Liver (tissue), 9 donors: ENCODE results near the gene NR6A1. TPM values are rescaled to one million over a fixed set of nuclear protein-coding genes. Genes with fewer than 3 reads are reported as not detected.

Experiments
- DNase-seq: peaks from one replicate; pipeline ENCODE4 v3.0.0-alpha.2; 2017; ENCODE audit warnings: low spot score
- H3K27ac ChIP-seq, 2 donors: one replicate each; pipeline ENCODE4 v1.7.0; 2013; ENCODE audit warnings: inconsistent platforms in 2 of 2, low read length in 2 of 2, control low read depth in 1 of 2, low read depth in 1 of 2, mild to moderate bottlenecking in 1 of 2
- H3K27me3 ChIP-seq, 4 donors: one replicate each; pipeline versions ENCODE4 v1.6.1 to v1.7.0; 2013; ENCODE audit warnings: low read length in 3 of 4, inconsistent platforms in 1 of 4, mild to moderate bottlenecking in 1 of 4, moderate library complexity in 1 of 4; ENCODE audit not compliant: control insufficient read depth in 4 of 4, insufficient read depth in 4 of 4
- H3K36me3 ChIP-seq, 4 donors: one replicate each; pipeline versions ENCODE4 v1.6.1 to v1.7.0; 2013; ENCODE audit warnings: low read length in 3 of 4, mild to moderate bottlenecking in 3 of 4, low read depth in 1 of 4, moderate library complexity in 1 of 4; ENCODE audit not compliant: control insufficient read depth in 4 of 4, insufficient read depth in 3 of 4
- H3K4me1 ChIP-seq, 4 donors: one replicate each; pipeline versions ENCODE4 v1.6.1 to v1.7.0; 2013; ENCODE audit warnings: low read length in 3 of 4, mild to moderate bottlenecking in 3 of 4, moderate library complexity in 1 of 4; ENCODE audit not compliant: control insufficient read depth in 4 of 4, insufficient read depth in 4 of 4
- H3K4me3 ChIP-seq, 3 donors: one replicate each; pipeline versions ENCODE4 v1.6.1 to v1.7.0; 2013; ENCODE audit warnings: low read length in 3 of 3, control low read depth in 1 of 3, low read depth in 1 of 3, mild to moderate bottlenecking in 1 of 3
- H3K9ac ChIP-seq, 2 donors: one replicate each; pipeline ENCODE4 v1.7.0; 2013; ENCODE audit warnings: low read length in 2 of 2, mild to moderate bottlenecking in 2 of 2, moderate library complexity in 2 of 2, control low read depth in 1 of 2, low read depth in 1 of 2
- H3K9me3 ChIP-seq, 4 donors: one replicate each; pipeline versions ENCODE4 v1.6.1 to v1.7.0; 2013; ENCODE audit warnings: low read length in 3 of 4; ENCODE audit not compliant: control insufficient read depth in 4 of 4
- ATF3 ChIP-seq: IDR thresholded peaks from 2 replicates; pipeline ENCODE4 v1.6.1; 2016; ENCODE audit warnings: antibody characterized with exemption
- CTCF ChIP-seq: fragments of 150-350 bp; IDR thresholded peaks from 2 replicates; pipeline ENCODE4 v1.5.1; 2017; ENCODE audit warnings: improper control_type of control experiment, low read depth, low read length; ENCODE audit not compliant: missing input control
- EGR1 ChIP-seq, 2 donors: IDR thresholded peaks; 2 replicates each; pipeline ENCODE4 v1.6.1; 2016 to 2018; ENCODE audit warnings: antibody characterized with exemption in 2 of 2, low read depth in 2 of 2
- FOXA1 ChIP-seq: IDR thresholded peaks from 2 replicates; pipeline ENCODE4 v1.6.1; 2016; ENCODE audit warnings: antibody characterized with exemption
- FOXA2 ChIP-seq: IDR thresholded peaks from 2 replicates; pipeline ENCODE4 v1.6.1; 2016; ENCODE audit warnings: antibody characterized with exemption
- GABPA ChIP-seq, 2 donors: IDR thresholded peaks in 1 of 2; conservative IDR thresholded peaks in 1 of 2; 2 replicates each; pipeline ENCODE4 v1.6.1; 2016; ENCODE audit warnings: antibody characterized with exemption in 2 of 2, mild to moderate bottlenecking in 1 of 2, moderate library complexity in 1 of 2
- HNF4A ChIP-seq, 2 donors: conservative IDR thresholded peaks; 2 replicates each; pipeline ENCODE4 v1.6.1; 2016; ENCODE audit warnings: antibody characterized with exemption in 2 of 2, mild to moderate bottlenecking in 2 of 2
- HNF4G ChIP-seq: IDR thresholded peaks from 2 replicates; pipeline ENCODE4 v1.6.1; 2016; ENCODE audit warnings: antibody characterized with exemption
- JUND ChIP-seq, 2 donors: IDR thresholded peaks; 2 replicates each; pipeline ENCODE4 v1.6.1; 2016; ENCODE audit warnings: antibody characterized with exemption in 2 of 2
- MAX ChIP-seq: IDR thresholded peaks from 2 replicates; pipeline ENCODE4 v1.6.1; 2016; ENCODE audit warnings: antibody characterized with exemption
- NR2F2 ChIP-seq: IDR thresholded peaks from 2 replicates; pipeline ENCODE4 v1.6.1; 2016; ENCODE audit warnings: antibody characterized with exemption
- RAD21 ChIP-seq, 2 donors: IDR thresholded peaks; 2 replicates each; pipeline ENCODE4 v1.6.1; 2016; ENCODE audit warnings: antibody characterized with exemption in 2 of 2, mild to moderate bottlenecking in 2 of 2
- REST ChIP-seq: IDR thresholded peaks from 2 replicates; pipeline ENCODE4 v1.6.1; 2016; ENCODE audit warnings: antibody characterized with exemption, mild to moderate bottlenecking
- RXRA ChIP-seq, 2 donors: IDR thresholded peaks; 2 replicates each; pipeline ENCODE4 v1.6.1; 2017 to 2018; ENCODE audit warnings: antibody characterized with exemption in 2 of 2, mild to moderate bottlenecking in 1 of 2
- SP1 ChIP-seq: IDR thresholded peaks from 2 replicates; pipeline ENCODE4 v1.6.1; 2018; ENCODE audit warnings: antibody characterized with exemption, mild to moderate bottlenecking
- TAF1 ChIP-seq: conservative IDR thresholded peaks from 2 replicates; pipeline ENCODE4 v1.6.1; 2016; ENCODE audit warnings: antibody characterized with exemption, mild to moderate bottlenecking
- YY1 ChIP-seq: IDR thresholded peaks from 2 replicates; pipeline ENCODE4 v1.6.1; 2016; ENCODE audit warnings: antibody characterized with exemption, mild to moderate bottlenecking
- ZBTB33 ChIP-seq: IDR thresholded peaks from 2 replicates; pipeline ENCODE4 v1.6.1; 2016; ENCODE audit warnings: antibody characterized with exemption
- WGBS: extraction: QIAGEN DNeasy Blood & Tissue Kit; methylation state at CpG from one replicate; pipeline ENCODE4 v1.1.7; 2013; 5-methylcytosine and 5-hydroxymethylcytosine counted together
- polyA plus RNA-seq, 2 donors: library from polyadenylated mRNA; stranded (reverse) in 1 of 2; unstranded in 1 of 2; fragments of 200-250 nt in 1 of 2; fragments of >200 nt in 1 of 2; fragmentation: Nextera tagmentation in 1 of 2; extraction: Ambion mirVana in 1 of 2; gene quantifications; one replicate each; pipeline versions ENCODE4 v1.2.1 to v1.2.3, GENCODE V29; 2013 to 2015
- total RNA-seq, 2 donors: library from RNA; depleted of rRNA; stranded (reverse); fragments of >200 nt; gene quantifications; one replicate each; pipeline ENCODE4 v1.2.3, GENCODE V29; 2014
- donor health status: healthy.
- donor health status: healthy.
- donor health status: healthy.
- donor health status: healthy.
- donor health status: healthy.

Gene NR6A1
- total and polyA plus RNA-seq, 4 donors, result 0.72 to 6.1 (median 2.1) TPM

GRCh38 chr9:124583134-124583533 lies 188.0 kb downstream of the NR6A1 start:
- no peaks in the 10 kb centered on the region for H3K4me1 ChIP-seq
- H3K36me3 ChIP-seq, result no peaks in the 10 kb centered on the region
- no peak for TF ChIP-seq MAX
- no peak for TF ChIP-seq SP1
- no peak for TF ChIP-seq RAD21 (IDR thresholded peaks at IDR 0.05)
- no peak for TF ChIP-seq ZBTB33
- no peak for TF ChIP-seq NR2F2
- TF ChIP-seq FOXA1, result no peak
- TF ChIP-seq JUND (IDR thresholded peaks at IDR 0.05), result no peak
- TF ChIP-seq HNF4A (conservative IDR thresholded peaks at IDR 0.05), result no peak
- no peak for TF ChIP-seq YY1
- no peak for TF ChIP-seq EGR1 (IDR thresholded peaks at IDR 0.05; ENCODE audit: low read depth in 2 of 2)
- TF ChIP-seq GABPA (IDR thresholded peaks at IDR 0.05 in 1 of 2, conservative IDR thresholded peaks at IDR 0.05 in 1 of 2), result no peak
- no peak for TF ChIP-seq ATF3
- no peak for TF ChIP-seq TAF1
- no peak for TF ChIP-seq HNF4G
- no peak for TF ChIP-seq FOXA2
- no peak for TF ChIP-seq REST
- no peak for TF ChIP-seq CTCF
- TF ChIP-seq RXRA (IDR thresholded peaks at IDR 0.05), result no peak
- no peaks in the 10 kb centered on the region for H3K9me3 ChIP-seq
- no peak overlapping the region for H3K27ac ChIP-seq
- no peak overlapping the region for H3K9ac ChIP-seq
- DNase-seq, result no peak
- no peaks in the 10 kb centered on the region for H3K27me3 ChIP-seq
- no peak overlapping the region for H3K4me3 ChIP-seq
- WGBS, result 87% methylated on average over 1 of the region's 1 CpG
